Stimulated activated CD4-positive, alpha-beta T cell treated with anti-CD3 and anti-CD28 coated beads, Interleukin-4, amount 100 ng/mL, for 48 hours (primary cell): Measurements from ENCODE around the gene MSI2.
A peak's percentile ranks its signal among the peaks of the same experiment; 100 is the strongest.

Experiments used
- DNase-seq, 2 donors: peaks; one replicate each; pipeline ENCODE4 v3.0.0-alpha.2; 2020; ENCODE audit warnings: low read depth in 2 of 2

The MSI2 gene

GRCh38 chr17:57269598-57270255, 13.4 kb downstream of the MSI2 start:
- DNase-seq: no peak

- DNase-seq: no peak
These were observed 14.5 kb downstream of the MSI2 start for GRCh38 chr17:57270801-57271245.

GRCh38 chr17:57271821-57272220, 15.5 kb downstream of the MSI2 start:
- DNase-seq: no peak

DNA sequence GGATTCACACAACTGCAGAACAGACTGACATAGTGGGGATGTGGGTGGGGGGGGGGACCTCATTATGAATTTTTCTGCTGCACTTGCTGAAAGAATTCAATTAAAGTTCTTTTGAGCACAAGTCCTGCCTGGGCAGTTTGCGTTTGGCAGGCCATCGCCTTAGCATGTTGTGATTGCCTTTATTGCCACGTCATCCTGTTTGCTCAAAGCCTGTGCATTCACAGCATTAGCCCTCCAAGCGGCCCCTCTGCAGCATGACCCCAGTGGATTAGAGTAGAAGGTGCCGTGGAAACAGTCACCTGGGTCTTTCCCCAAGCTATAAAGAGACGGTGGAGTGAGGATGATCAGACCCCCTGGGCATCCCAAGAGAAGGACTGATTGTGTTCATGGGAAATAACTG, 17.2 kb downstream of the MSI2 start:
- no peak for DNase-seq

DNA sequence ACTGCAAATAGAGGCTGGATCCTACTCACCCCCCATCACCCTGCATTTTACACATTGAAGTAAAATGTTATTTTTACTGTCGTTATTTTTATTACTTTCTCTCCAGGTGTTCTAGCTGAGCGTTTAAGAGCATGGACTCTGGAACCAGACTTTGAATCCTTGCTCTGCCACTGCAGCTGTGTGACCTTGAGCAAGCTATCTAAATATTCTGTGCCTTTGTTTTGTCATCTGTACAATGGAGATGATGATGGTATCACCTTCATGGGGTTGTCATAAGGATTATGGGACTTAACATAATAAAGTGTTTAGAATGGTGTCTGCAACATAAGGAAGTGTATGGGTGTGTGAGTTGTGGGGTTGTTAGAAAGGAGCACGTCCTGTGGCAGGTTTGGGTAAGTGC, 17.8 kb downstream of the MSI2 start:
- DNase-seq: no peak

GRCh38 chr17:57275071-57275764, 18.9 kb downstream of the MSI2 start:
- DNase-seq: no peak

- no peak for DNase-seq
These were observed 20.3 kb downstream of the MSI2 start for GRCh38 chr17:57276621-57277020.

- peak in 1 of 2 donors; percentile 20 for DNase-seq
These were observed 21.7 kb downstream of the MSI2 start for GRCh38 chr17:57277923-57278604.

DNA sequence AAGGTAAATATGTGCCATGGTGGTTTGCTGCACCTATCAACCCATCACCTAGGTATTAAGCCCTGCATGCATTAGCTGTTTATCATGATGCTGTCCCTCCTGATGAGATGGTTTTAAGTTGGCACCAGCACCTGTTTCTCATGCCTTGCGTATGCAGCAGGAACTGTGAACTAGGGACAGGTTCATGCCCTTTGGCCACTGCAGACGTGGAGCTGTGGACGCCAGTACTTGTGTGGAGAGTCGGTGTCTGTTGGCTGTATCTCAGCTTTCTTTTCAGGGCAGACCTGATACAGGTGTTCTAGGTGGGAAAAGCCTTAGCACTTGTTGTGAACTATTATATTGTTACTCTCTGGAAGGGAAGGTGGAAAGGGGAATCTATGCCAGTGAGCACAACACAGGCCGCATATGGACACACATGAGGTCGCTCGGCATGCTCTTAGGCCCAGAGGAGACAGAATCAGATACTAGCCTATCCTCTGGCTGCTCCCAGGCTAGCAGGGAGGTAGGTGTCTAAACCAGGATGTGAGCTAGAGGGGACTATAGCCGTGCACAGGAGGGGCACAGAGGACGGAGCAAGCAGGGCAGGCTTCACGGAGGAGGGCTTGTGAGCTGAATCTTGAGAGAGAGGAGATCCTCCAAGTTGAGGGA, 22.5 kb downstream of the MSI2 start:
- no peak for DNase-seq

DNA sequence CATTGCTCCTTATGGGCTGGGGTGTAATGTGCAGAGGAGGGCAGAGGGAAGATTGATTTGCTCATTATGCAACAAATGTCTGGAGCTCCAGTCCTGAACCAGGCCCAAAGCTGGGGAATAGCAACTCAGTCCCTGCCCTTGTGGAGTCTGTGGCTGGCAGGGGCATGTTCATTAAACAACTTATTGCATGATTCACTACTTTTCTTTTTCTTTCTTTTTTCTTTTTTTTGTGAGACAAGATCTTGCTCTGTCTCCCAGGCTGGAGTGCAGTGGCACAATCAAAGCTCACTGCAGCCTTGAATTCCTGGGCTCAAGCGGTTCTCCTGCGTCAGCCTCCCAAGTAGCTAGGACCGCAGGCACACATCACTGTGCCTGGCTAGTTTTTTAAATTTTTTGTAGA, 23.1 kb downstream of the MSI2 start:
- no peak for DNase-seq

DNA sequence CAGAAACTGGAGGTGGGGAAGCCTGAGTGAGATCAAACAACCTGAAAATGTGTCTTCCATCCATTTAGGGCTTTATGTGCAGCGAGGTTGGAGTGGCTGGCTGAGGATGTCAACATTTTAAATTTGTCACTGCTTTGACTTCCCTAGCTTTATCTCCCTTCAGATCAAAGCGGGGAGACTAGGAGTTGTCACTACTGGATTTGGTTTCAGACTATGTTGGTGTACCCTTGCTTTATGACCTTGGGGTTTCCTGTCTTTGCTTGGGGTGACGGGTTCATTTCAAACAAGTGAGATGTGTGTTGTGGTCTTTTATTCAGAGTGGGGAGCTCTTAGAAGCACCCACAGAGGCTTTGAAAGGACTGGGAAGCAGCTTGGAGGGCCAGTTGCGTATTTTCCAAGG, 25.6 kb downstream of the MSI2 start:
- DNase-seq: no peak

DNA sequence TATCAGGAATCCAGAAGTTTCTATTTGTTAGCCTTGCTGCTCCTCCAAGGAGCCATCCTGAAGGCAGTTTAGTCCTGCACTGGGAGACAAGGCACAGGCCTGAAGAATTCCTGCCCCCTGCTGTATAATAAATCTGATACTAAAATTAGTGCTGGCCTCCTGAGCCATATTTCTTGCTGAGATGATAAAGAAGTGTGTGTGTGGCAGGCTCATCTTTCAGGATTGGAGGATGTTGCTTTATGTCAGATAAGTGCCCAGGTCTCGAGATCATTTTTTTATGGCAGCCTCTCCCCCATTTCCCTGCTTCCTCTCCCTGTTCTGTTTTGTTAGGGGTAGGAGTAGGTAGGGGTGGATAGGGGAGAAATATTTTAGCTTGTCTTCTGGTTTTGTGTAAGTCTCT, 26.0 kb downstream of the MSI2 start:
- DNase-seq: no peak

GRCh38 chr17:57283203-57283971, 27.1 kb downstream of the MSI2 start:
- DNase-seq: no peak

- no peak for DNase-seq
These were observed 28.3 kb downstream of the MSI2 start for GRCh38 chr17:57284583-57284982.

DNA sequence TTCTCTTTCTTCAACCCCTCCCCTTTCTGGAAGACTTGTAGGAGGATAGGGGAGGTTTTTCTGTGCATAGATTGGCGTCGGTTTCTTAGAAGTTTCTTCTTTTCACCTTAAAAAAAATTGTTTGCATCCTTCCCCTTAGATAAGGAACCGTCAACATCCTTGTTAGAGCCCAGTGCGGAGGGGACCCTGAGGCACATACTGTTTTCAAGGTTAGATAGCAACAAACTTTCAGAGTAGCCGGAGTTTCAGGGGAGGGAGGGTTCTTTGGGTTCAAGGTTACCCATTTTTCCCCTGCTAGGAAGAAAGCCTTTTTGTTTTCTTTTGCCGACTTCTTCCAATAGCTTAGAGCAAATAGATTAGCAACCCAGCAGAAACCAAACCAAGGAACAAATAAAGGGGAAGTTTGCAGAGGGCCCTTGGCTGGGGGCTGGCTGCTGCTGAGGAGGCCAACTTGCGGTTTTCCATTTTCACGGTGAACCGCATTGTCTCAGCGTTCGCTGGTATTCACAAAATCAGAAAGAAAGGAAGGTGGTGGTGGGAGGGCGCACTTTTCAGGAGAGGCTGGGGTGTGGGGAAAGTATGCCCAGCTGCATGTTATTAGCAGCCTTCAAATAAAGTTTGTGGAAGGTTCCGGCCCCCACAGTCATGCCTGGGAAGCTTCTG, 28.8 kb downstream of the MSI2 start:
- DNase-seq: peak in 1 of 2 donors; percentile 47

- no peak for DNase-seq
These were observed 29.4 kb downstream of the MSI2 start for GRCh38 chr17:57285701-57286100.

- DNase-seq: no peak
These were observed 30.2 kb downstream of the MSI2 start for GRCh38 chr17:57286399-57287105.

- DNase-seq: no peak
These were observed 31.9 kb downstream of the MSI2 start for GRCh38 chr17:57288040-57288772.

- no peak for DNase-seq
These were observed 32.4 kb downstream of the MSI2 start for GRCh38 chr17:57288773-57289121.

- DNase-seq: no peak
These were observed 32.8 kb downstream of the MSI2 start for GRCh38 chr17:57289130-57289529.
